Psoas muscle (tissue), 8 donors: ENCODE data around the gene MIB2. TPM values are rescaled to one million over a fixed set of nuclear protein-coding genes. Genes with fewer than 3 reads are reported as not detected.

Experiments
- ATAC-seq, 4 donors: fragments of 200-7000 bp; cut with Tn5 transposase; one replicate each; pipeline ENCODE4 v1.9.1; 2020; ENCODE audit warnings: moderate library complexity in 3 of 4, mild to moderate bottlenecking in 2 of 4
- DNase-seq, 2 donors: peaks; one replicate each; pipeline ENCODE4 v3.0.0-alpha.2; 2020
- H3K27ac ChIP-seq: fragments of 200-600 bp; one replicate; pipeline ENCODE4 v1.8.0; 2022
- H3K27me3 ChIP-seq, 3 donors: fragments of 200-600 bp in 1 of 3; one replicate each; pipeline versions ENCODE4 v1.6.1 to v1.8.0; 2013 to 2022; ENCODE audit warnings: low read length in 2 of 3, mild to moderate bottlenecking in 2 of 3, moderate library complexity in 1 of 3; ENCODE audit not compliant: insufficient read depth in 3 of 3
- H3K36me3 ChIP-seq, 2 donors: fragments of 200-600 bp in 1 of 2; one replicate each; pipeline versions ENCODE4 v1.6.1 to v1.8.0; 2013 to 2022; ENCODE audit warnings: low read depth in 1 of 2, mild to moderate bottlenecking in 1 of 2, moderate library complexity in 1 of 2; ENCODE audit not compliant: insufficient read depth in 1 of 2
- H3K4me1 ChIP-seq: fragments of 200-600 bp; one replicate; pipeline ENCODE4 v1.8.0; 2022
- H3K4me3 ChIP-seq: fragments of 200-600 bp; one replicate; pipeline ENCODE4 v1.8.0; 2022; ENCODE audit warnings: mild to moderate bottlenecking
- H3K9me3 ChIP-seq: fragments of 200-600 bp; one replicate; pipeline ENCODE4 v1.8.0; 2022
- CTCF ChIP-seq: fragments of 200-600 bp; IDR thresholded peaks from one replicate; pipeline ENCODE4 v1.8.0; 2022; ENCODE audit warnings: antibody characterized with exemption
- WGBS, 3 donors: extraction: QIAGEN DNeasy Blood & Tissue Kit; methylation state at CpG; one replicate each; pipeline versions ENCODE4 v1.1.6 to v1.1.7; 2013; 5-methylcytosine and 5-hydroxymethylcytosine counted together
- intact Hi-C, 2 donors: fragments of 100-400 bp; cut with DNase I; formaldehyde crosslinking; loops; one replicate each; pipeline versions ENCODE4 v1.11.0 to v1.14.2; 2022
- polyA plus RNA-seq, 3 donors: library from polyadenylated mRNA; stranded (reverse); fragments of 200-250 nt; gene quantifications; one replicate each; pipeline ENCODE4 v1.2.3, GENCODE V29; 2013
- total RNA-seq, 4 donors: library from RNA; stranded (reverse); fragmentation: NEBNext Ultra II Directional in 2 of 4; extraction: Animal tissue kit (Norgen Biotek cat#: 25700) in 2 of 4; gene quantifications; one replicate each; pipeline versions ENCODE4 v1.2.1 to v1.2.4, GENCODE V29; 2021 to 2023
- donor health status: healthy with polysubstance abuse.
- donor health status: DM: no; HTN: no; CAD: no; lungs with moderate emphysema.
- donor health status: Bipolar disorder and iron deficiency.
- donor health status: healthy.
- donor health status: DM: yes; HTN: yes; CAD: no.
- donor health status: DM: no; HTN: no; CAD: no.
- donor health status: DM: no; HTN: no; CAD: no.
- donor health status: DM: yes; HTN: yes; CAD: no.

The MIB2 gene
- total and polyA plus RNA-seq, 7 donors = 41.8 to 106 (median 78.7) TPM

DNA sequence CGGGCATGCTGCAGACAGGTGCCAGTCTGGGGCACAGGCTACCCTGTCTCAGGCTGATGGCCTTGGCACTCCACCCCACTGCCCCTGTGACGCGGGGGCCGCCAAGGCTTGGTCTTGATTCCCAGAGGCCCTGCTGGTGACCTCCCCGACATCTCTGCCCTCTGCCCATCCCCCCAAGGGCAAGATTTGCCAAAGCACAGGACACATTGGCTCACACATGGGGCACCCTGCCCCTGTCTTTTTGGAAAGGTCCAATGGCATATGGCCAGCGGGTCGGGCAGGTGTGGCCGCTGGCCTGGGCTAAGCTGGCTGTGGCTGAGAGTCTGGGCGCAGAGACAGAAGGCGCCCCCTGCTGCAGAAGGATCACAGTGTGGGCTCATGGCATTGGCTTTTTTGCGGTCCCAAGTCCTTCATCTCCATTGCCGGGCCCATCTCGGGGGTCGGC is 4.6 kb downstream of the MIB2 start:
- intact Hi-C loops = no loop called here
- ATAC-seq = peak; percentile 31 to 60 (median 52)
- H3K36me3 ChIP-seq = peaks cover 0 to 27% of the 10 kb centered on the region in 2 donors
- peaks cover 64% of the 10 kb centered on the region for H3K4me1 ChIP-seq
- H3K9me3 ChIP-seq = no peaks in the 10 kb centered on the region
- WGBS, 3 donors = 27 to 51% (median 36%) methylated on average over 14 of the region's 14 CpGs
- TF ChIP-seq CTCF = peak; percentile 49
- peak; percentile 64 to 90 for DNase-seq
- H3K4me3 ChIP-seq = peak overlapping the region; percentile 15
- H3K27me3 ChIP-seq = no peaks in the 10 kb centered on the region
- H3K27ac ChIP-seq = peak overlapping the region; percentile 85

DNA sequence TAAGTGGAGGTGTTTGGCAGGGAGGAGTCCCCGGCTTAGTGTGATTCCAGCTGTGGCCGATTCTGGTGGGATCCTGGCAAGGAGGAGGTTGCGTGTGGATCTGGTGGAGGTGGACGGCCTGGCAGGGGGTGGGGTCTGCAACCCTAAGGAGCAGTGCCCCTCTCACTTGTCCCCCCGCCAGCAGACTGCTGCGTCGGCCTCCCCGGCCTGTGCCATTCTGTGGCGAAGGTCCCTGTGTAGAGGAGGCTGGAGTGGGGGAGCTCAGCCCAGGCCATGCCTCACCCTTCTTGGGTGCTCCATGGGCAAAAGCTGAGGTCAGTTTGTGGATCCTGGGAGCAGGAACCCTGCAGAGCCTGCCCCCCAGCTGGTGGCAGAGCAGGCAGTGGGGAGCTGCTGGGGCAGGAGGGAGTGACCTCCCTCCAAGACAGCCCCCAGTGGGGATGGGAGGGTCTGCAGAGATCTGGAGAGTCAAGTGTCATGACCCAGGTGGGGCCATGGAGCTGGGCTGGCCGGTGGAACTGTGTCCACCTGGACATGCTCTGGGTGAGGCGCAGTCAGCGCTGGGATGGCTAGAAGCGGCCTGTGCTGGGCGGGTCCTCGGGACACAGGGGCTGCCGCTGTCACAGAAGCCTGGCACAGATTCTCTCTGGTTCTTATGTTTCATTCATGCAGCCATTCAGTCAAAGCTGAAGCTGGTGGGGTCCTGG is 5.3 kb downstream of the MIB2 start:
- Histone ChIP-seq H3K27me3 (no peaks in the 10 kb centered on the region), H3K9me3 (no peaks in the 10 kb centered on the region), H3K4me1 (peaks cover 64% of the 10 kb centered on the region), H3K27ac (peak overlapping the region; percentile 85), H3K36me3 (peaks cover 0 to 34% of the 10 kb centered on the region in 2 donors), H3K4me3 (peak overlapping the region; percentile 15)
- ATAC-seq (peak in 2 of 4 donors; percentile 12 to 20), DNase-seq (peak; percentile 18 to 57)
- WGBS, 3 donors = 32 to 51% (median 48%) methylated on average over 11 to 16 of the region's 16 CpGs
- no peak for TF ChIP-seq CTCF
- intact Hi-C loops = no loop called here

- Histone ChIP-seq H3K27me3 (no peaks in the 10 kb centered on the region), H3K36me3 (peaks cover 0 to 35% of the 10 kb centered on the region in 2 donors), H3K9me3 (no peaks in the 10 kb centered on the region), H3K4me3 (peak overlapping the region; percentile 15), H3K4me1 (peaks cover 64% of the 10 kb centered on the region), H3K27ac (peak overlapping the region; percentile 85)
- peak in 2 of 4 donors; percentile 0 to 3 for ATAC-seq
- no peak for TF ChIP-seq CTCF
- intact Hi-C loops = no loop called here
- peak in 1 of 2 donors; percentile 56 for DNase-seq
- 57 to 80% (median 66%) methylated on average over 30 to 31 of the region's 31 CpGs for WGBS, 3 donors
Measured at GRCh38 chr1:1621173-1622009, 6.1 kb downstream of the MIB2 start.

- intact Hi-C loops = no loop called here
- Histone ChIP-seq H3K27me3 (no peaks in the 10 kb centered on the region), H3K9me3 (no peaks in the 10 kb centered on the region), H3K4me1 (peaks cover 56% of the 10 kb centered on the region), H3K36me3 (peaks cover 0 to 43% of the 10 kb centered on the region in 2 donors), H3K4me3 (no peak overlapping the region), H3K27ac (peak overlapping the region; percentile 85)
- peak; percentile 69 to 94 for DNase-seq
- no peak for TF ChIP-seq CTCF
- ATAC-seq = peak; percentile 73 to 88 (median 80)
- 30 to 48% (median 39%) methylated on average over 21 of the region's 21 CpGs for WGBS, 3 donors
Measured at GRCh38 chr1:1622010-1622787, 6.9 kb downstream of the MIB2 start.
